Stimulated activated CD8-positive, alpha-beta memory T cell treated with anti-CD3 and anti-CD28 coated beads, Interleukin-2, amount 100 ng/mL, for 1 hour (primary cell): ENCODE data around the gene CCT5.
"Not testable (repeated sequence)": the region's sequence is repeated elsewhere in the genome, so short reads cannot be mapped to it uniquely, and the experiment has no call there.

Source experiments
- DNase-seq, 2 donors: peaks; one replicate each; pipeline ENCODE4 v3.0.0-alpha.2; 2020; ENCODE audit warnings: low read depth in 2 of 2

CCT5 gene

GRCh38 chr5:10276691-10277090, 26.6 kb downstream of the CCT5 start:
- no peak for DNase-seq

GRCh38 chr5:10277773-10278630, 27.9 kb downstream of the CCT5 start:
- no peak for DNase-seq

DNA sequence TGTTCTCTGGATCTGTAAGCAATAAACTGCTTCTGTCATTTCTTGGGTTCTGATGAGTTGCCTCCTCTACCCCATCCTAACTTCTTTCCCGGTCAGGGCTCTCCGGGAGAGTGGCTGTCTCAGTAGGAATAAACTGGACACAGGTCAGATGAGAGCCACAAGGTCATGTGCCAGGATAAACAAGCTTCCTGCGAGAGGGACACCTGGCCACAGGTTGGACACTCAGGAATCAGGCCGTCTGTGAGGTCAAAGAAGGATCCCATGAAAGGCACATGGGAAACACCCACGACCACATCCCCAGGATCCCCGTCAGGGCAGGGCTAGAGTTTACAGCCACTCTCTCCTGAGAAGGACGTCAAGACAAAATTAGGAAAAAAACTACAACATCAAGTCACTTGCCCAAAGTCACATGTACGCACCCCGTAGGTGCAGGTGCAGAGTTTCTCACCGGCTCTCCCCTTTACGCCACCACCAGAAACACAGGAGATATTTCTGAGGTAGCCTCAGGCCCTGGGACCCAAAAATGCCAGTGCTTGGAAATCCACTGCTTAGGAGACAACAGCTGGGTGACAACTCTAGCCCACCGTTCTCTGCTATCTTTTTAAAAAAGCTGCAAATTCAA, 28.7 kb downstream of the CCT5 start:
- no peak for DNase-seq

- no peak for DNase-seq
Measured at GRCh38 chr5:10279328-10279727, 29.2 kb downstream of the CCT5 start.

- DNase-seq: no peak
Measured at GRCh38 chr5:10279925-10280720, 30.0 kb downstream of the CCT5 start.

DNA sequence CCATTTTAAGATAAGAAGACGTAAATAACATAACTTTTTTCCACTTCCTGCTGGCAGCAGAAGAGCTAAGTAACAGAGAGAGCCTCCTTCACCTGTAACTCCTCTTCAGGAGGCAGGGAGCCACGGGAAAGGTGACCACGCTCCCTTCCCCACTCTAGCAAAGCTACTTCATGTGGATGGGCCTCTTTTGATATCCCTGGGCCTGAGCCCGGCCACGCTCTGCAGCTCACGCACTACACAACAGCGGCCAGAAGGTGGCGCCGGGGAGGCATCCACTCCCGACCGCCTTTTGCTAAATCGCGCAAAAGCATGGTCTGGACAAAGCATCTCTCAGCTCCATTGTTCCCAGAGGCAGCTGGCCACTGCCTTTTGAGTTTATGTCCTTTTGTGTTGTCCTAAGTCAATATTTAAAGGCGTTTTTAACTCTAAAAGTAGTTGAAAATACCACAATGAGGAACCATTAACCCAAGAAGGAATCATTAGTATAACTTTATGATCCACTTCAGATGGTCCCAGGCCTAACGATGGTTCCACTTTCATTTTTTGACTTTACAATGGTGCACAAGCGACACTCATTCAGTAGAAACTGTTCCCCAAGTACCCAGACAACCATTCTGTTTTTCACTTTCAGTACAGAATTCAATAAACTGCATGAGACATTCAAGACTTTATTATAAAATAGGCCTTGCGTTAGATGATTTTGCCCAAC, 34.0 kb downstream of the CCT5 start:
- peak; percentile 55 to 59 for DNase-seq

- not testable (repeated sequence) for DNase-seq
Measured at GRCh38 chr5:10285362-10285761, 35.3 kb downstream of the CCT5 start.

DNA sequence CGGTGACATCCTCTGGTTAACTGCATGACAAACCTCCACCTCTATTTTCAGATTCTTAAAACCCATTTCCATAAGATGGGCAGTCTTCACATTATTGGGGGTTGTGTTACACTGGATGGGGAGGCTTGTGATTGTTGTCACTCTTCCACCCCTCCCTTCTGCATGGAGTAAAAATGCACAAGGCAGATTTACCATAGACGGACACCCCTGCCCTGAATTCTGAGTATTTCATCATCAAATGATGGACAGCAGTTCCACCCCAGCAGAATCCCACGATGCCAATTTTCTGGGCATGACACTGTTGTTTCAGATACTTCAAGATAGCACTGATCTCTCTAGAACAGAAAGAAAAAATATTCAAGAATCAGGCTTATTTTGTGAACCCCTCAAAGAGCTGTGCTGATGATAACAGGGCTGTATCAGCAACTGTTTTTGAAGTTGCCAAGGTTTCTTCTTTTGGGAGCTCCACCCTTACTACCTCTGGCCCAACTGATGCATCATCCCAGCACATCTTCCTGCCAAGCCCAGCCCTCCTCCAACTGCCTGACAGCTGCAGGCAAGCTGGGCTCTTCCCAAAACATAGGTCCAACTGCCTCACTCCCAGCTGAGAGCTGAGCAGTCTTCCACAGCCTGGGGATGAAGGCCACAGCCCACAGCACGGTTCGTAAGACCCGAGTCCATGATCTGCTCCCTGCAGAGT, 36.2 kb downstream of the CCT5 start:
- DNase-seq: no peak

- DNase-seq: no peak
Measured at GRCh38 chr5:10286862-10287227, 36.8 kb downstream of the CCT5 start.

DNA sequence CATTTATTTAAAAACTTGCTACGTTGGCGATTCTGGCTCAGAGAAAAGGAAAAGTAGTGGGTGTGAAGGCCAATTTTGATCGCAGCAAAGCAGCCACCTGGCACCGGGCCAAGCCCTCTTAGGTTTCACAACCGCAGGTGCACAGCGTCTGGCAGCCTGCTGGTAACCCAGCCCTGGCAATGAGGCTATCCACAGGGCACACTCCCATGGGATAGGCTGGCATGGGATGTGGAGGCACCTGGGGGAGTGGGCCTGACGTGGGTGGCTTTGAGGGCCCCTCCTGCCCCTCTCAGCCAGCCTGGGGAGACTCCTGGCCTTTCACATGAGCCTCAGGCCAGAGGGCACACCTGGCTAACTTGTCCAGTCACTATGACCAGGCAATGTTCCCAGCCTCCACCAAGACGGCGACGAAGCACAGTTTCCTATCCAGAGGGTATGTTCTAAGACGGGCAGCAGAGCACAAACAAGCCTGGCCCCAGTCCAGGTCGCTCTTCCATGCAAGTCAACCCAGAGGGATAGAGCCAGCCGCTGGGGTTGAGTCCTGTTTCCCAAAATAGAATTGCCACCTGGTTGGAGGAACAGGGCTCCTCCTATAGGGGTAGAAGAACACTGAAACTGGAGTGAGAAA, 38.6 kb downstream of the CCT5 start:
- no peak for DNase-seq

DNA sequence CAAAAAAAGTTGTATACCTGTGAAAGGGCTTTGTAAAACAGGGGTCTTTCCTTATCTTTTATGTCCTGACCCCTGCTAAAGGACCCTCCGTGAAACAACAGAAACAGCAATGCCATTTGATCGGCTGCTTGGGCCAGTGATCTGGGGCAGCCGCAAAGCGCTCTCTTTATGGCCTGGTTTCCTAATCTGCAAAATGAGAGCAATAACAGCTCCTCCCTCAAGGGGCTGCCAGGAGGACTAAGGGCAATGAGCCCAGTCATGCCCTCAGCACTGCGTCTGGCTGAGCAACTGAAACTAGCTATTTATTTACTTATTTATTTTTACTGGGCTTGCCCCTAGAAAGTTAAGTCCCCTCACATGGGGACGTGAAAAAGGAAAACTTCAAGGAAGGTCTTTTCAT, 39.3 kb downstream of the CCT5 start:
- no peak for DNase-seq

DNA sequence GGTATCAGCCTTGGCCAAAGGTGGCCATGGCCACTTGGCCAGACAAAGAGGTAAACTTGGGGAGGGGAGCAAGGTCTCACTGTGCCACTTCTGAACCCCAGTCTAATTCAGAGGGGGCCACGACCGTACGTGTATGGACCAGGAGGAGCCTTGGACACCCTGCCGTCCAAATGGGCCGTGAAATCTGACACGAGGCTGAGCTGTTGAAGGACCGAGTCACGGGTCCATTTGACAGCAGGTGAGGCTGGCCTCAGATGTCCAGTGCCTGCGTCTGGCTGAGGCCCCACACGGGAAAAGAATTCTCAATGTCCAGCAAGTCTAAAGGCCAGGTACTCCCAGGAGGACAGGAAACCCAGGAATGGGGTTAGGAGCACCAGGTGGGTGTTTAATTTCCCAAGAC, 39.9 kb downstream of the CCT5 start:
- DNase-seq: no peak

GRCh38 chr5:10290438-10290837, 40.4 kb downstream of the CCT5 start:
- DNase-seq: no peak

DNA sequence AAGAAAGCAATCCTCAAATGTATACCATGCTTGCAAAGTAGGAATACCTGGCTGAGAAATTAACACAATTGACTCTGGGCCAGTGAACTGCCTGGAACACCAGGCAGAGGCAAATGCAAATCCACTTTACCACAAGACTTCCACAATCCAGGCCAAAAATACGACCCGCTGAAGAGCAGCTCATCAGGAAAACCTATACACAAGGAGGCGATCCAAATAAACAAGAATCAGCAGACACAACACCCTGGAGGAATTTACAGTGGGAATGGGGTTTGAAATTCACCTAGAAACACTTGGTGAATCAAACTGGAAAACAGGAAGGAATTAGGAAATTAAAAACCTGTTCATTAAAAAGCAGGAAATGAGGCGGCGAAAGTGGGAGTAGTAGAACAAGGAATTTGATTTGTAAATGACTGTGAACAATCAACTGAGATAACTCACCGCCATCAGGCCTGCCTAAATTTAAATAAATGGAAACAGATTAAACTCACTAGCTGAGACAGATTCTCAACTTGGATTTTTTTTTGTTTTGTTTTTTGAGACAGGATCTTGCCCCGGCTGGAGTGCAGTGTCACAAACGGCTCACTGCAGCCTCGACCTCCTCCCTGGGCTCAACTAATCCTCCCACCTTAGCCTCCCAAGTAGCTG, 41.7 kb downstream of the CCT5 start:
- DNase-seq: no peak

DNA sequence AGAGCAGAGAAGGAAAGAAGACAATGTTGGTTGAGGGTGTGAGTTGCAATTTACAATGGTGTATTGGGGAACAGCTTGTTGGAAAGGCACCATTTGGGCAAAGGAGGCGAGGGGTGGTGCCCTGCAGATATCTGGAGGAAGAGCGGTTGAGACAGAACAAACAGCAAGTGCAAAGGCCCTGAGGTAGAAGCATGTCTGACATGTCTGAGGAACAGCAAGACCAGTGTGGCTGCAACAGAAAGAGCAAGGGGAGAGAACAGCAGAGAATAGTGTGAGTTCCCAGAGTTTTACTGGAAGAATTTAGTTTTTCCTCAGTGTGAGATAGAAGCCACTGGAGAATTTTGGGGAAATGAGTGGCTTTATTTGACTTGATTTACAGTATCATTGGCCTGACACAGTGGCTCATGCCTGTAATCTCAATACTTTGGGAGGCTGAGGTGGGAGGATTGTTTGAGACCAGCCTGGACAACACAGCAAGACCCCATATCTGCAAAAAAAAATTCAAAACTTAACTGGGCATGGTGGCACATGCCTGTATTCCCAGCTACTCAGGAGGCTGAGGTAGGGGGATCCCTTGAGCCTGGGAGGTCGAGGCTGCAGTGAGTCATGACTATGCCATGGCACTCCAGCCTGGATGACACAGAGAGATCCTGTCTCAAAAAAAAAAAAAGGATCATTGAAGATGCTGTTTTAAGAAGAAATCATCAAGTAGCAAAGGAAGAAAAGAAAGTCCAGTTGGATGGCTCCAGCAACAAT, 44.0 kb downstream of the CCT5 start:
- no peak for DNase-seq

- DNase-seq: no peak
Measured at GRCh38 chr5:10295619-10296326, 45.7 kb downstream of the CCT5 start.

DNA sequence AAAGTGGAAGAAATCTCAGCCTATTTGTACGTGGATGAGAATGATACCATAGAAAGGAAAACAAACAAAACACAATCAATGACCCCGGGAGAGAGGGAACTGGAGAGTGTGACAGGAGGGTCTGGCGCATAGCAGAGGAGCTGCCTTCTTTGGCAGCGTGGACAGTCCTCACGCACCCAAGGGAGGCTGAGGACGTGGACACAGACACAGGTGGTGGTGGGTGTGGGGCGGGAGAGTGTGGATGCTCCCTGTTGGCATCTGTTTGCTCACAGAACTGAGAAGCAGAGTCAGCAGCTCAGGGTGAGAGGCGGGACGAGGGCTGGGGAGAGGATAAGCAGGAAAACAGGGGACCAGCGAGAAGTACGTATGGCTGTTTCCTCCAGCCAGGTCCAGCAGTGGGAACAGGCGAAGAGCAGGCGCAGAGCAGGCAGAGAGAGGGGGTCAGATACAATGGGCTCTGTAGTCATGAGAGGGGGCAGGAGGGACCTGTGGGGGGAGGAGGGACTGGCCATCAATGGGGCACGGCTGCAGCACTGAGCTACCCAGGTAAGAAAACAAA, 47.6 kb downstream of the CCT5 start:
- DNase-seq: no peak

DNA sequence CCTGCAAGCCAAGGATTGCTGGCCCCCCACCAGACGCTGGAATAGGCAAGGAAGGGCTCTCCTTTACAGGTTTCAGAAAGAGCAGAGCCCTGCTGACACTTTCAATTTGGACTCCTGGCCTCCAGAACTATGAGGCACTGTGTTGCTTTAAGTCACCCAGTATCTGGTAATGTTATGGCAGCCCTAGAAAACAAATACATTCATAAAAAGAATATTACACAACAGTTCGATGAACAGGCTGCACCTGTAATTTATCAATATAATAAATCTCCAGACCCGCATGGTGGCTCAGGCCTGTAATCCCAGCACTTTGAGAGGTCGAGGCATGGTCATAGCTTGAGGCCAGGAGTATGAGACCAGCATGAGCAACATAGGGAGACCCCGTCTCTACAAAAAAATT, 50.2 kb downstream of the CCT5 start:
- DNase-seq: no peak

DNA sequence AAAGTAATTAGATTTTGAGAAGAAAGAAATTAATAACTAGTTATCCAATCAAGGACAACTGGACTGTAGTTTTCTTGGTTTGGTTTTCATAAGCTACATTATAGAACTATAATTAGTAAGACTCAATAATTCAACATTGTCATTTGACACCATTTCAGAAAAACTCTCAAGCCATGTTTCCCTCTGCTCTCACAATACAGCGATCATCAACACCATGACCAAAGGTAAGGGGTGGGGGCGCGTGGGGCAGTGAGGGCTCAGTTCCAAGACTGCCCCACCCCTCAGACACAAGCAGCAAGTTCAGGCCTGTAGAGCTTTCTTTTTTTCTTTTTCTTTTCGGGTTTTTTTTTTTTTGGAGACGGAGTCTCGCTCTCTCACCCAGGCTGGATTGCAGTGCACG, 51.2 kb downstream of the CCT5 start:
- no peak for DNase-seq
